Measurements from ENCODE around the gene KNCN. TPM values are rescaled to one million over a fixed set of nuclear protein-coding genes. Genes with fewer than 3 reads are reported as not detected.
A peak's percentile ranks its signal among the peaks of the same experiment; 100 is the strongest.

The KNCN gene
- total RNA-seq, 2 experiments from 2014 or later = not detected

DNA sequence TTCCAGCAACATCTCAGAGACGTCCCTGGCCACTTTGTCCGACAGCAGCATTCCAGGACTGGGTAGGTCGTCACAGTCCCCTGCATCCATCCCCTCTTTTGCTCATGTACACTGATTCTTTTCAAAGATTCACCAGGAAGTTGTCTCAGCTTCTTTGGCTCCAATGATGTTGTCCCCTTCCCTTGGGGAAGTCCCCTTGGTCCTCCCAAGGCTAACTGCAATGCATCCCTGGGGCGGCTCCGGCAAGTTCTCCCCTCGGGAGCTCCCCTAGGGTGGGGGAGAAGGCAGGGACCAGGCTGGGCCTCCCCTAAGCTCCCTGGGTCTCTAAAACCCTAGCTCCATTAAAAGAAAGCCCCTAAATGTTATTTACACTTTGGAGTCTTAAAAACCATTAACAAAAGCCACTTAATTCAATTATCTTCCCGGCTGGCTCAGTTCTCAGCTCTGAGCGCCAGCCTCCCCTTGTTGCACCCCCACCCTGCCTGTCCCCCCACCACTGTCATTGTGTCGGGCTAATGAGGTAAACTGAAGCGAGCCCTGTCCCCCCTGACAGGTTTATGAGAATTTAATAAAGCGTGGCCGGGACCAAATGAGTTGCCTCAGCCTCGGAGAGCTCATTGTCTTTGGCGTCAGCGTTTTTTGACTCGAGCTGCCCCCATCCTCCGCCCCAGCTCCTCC is 25.3 kb downstream of the KNCN start:
- no peak overlapping the region for H3K27ac Mint-ChIP-seq
- ChIA-PET CTCF (interaction anchor here (1.2 to 6.1 kb wide), 8 partner anchors 9 to 80 kb away, joined by 3 to 89 read pairs (median 4); no protein-coding TSS in a partner anchor), POLR2A (interaction anchor here (1.4 to 1.5 kb wide), 2 partner anchors 37 to 101 kb away, joined by 3 to 4 read pairs; partner anchors contain the start of gene DMBX1)
- H3K36me3 Mint-ChIP-seq (ENCODE audit: low read depth) = no peaks in the 10 kb centered on the region
- H3K9me3 Mint-ChIP-seq = no peaks in the 10 kb centered on the region
- peaks cover 56% of the 10 kb centered on the region for H3K4me1 Mint-ChIP-seq
- H3K4me3 Mint-ChIP-seq = no peak overlapping the region
- DNase-seq = no peak
- peaks cover 19% of the 10 kb centered on the region for H3K27me3 Mint-ChIP-seq

DNA sequence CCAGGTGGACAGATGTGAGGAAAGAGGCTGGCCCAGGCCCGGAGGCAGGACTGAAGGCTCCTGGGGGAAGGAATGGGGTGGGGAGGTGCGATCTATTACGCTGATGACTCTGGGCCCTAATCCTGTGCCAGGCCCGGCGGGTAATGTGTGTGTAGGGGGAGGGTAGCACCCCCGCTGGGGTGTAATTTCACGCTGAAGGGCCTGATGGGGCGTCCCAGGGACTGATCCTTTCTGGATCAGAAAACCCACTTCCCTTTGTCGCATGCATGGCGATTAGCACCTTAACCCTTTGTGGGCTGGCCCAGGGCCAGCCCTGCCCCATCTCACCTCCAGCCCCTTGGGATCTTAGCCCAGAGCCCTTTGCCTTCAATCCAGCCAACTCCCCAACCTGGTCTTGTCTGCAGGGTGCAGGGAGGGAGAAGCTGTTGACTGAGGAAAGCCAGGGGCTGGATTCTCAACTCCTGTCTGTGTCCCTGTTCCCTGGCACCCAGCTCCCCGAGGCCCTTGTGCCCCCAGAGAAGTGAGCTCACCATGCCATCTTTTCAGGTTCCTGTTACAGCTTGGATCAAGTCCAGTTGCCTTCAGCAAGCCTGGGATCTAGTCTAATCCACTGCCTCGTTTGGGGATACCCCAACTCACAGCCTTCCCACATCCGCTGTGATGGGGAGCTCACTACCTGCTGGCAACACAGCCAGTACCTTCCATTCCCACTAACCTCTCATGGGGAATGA is 26.0 kb downstream of the KNCN start:
- H3K36me3 Mint-ChIP-seq (ENCODE audit: low read depth) = no peaks in the 10 kb centered on the region
- peaks cover 18% of the 10 kb centered on the region for H3K27me3 Mint-ChIP-seq
- ChIA-PET POLR2A (interaction anchor here (1.4 to 1.5 kb wide), 2 partner anchors 36 to 100 kb away, joined by 3 to 4 read pairs; partner anchors contain the start of gene DMBX1), CTCF (interaction anchor here (1.2 to 6.1 kb wide), 6 partner anchors 18 to 80 kb away, joined by 3 to 89 read pairs (median 4); no protein-coding TSS in a partner anchor)
- DNase-seq = no peak
- no peak overlapping the region for H3K4me3 Mint-ChIP-seq
- H3K27ac Mint-ChIP-seq = no peak overlapping the region
- H3K9me3 Mint-ChIP-seq = no peaks in the 10 kb centered on the region
- peaks cover 56% of the 10 kb centered on the region for H3K4me1 Mint-ChIP-seq

DNA sequence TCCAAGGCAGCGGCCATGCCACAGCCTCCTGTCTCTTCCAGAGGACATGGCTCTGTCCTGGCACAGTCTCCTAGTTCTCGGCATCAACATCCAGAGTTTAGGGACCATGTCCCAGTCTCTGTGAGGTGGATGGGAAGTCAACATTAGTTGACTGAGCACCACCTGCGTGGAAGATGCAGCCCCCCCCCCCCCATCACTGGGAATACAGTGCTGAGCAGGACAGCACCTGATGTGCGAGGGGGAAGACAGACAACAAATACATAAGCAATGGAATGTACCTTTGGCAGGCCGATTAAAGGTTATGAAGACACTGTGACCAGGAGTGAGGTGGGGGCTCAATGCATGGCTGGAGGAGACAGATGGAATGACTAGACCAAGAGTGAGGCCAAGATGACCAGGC is 26.6 kb downstream of the KNCN start:
- H3K27me3 Mint-ChIP-seq = peaks cover 18% of the 10 kb centered on the region
- H3K36me3 Mint-ChIP-seq (ENCODE audit: low read depth) = no peaks in the 10 kb centered on the region
- no peaks in the 10 kb centered on the region for H3K9me3 Mint-ChIP-seq
- peaks cover 55% of the 10 kb centered on the region for H3K4me1 Mint-ChIP-seq
- no peak overlapping the region for H3K4me3 Mint-ChIP-seq
- POLR2A ChIA-PET = no interaction called here
- DNase-seq = no peak
- H3K27ac Mint-ChIP-seq = no peak overlapping the region
- CTCF ChIA-PET = interaction anchor here (1.5 to 5.4 kb wide), 4 partner anchors 9 to 46 kb away, joined by 3 to 87 read pairs (median 18); a partner anchor contains a TSS

DNA sequence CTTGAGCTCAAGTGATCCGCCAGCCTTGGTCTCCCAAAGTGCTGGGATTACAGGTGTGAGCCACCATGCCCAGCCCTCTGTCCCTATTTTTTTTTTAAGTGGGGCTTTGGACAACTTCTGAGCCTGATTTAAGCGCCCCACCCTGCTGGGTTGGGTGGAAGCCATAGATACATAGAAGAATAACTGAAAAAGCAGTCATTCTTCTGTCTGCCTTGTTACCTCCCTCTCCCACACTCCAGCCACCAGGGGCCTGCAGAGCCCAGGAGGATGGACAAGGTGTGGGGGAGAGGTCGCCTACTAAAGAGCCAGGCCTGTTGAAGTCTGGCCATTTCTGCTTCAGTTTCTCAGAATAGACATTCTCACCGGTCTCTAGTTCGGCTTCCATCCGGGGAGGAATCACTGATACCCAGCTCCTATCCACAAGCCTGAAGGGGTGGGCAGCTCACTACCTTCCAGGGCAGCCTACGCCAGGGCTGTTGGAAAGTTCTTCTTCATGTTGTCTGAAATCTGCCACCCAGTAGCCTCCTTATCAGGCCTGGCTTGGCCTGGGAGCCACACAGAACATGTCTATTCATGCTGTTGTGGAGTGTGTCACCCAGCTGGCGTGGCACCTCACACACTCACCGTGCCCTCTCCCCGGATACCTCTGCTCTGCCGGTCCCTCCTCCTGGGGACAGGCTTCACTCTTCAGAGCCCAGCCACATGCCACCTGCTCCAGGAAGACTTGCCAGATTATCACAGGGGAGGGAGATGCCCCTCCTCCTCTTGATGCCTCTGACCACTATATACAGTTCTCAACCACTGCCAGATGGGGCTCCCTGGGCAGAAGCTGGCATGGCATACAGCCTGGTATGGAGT is 27.7 kb downstream of the KNCN start:
- Mint-ChIP-seq H3K4me3 (no peak overlapping the region), H3K27me3 (peaks cover 14% of the 10 kb centered on the region), H3K36me3 (ENCODE audit: low read depth) (no peaks in the 10 kb centered on the region), H3K4me1 (peaks cover 45% of the 10 kb centered on the region), H3K9me3 (no peaks in the 10 kb centered on the region), H3K27ac (no peak overlapping the region)
- DNase-seq = no peak
- POLR2A ChIA-PET = no interaction called here
- CTCF ChIA-PET = interaction anchor here (0.8 to 3.7 kb wide), 3 partner anchors 10 to 82 kb away, joined by 3 to 31 read pairs (median 3); a partner anchor contains a TSS

DNA sequence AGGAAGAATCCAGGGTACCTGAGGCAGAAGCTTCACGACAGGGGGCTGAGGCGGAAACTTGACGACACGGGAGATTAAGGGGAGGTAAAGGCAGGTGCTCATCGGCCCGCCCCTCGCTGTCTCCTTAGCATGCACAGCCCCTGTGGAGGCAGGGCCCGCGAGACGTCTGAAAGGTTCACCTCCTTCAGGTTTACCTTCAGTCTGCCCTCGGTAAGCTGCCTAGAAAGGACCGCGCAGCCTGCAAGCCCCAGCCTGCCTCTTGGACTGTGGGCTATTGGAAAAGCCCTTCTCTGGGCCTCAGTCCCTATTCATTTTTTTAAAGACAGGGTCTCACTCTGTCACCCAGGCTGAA is 28.5 kb downstream of the KNCN start:
- H3K4me1 Mint-ChIP-seq = peaks cover 38% of the 10 kb centered on the region
- ChIA-PET CTCF (interaction anchor here (0.8 to 3.7 kb wide), 6 partner anchors 10 to 196 kb away, joined by 3 to 31 read pairs (median 4); partner anchors contain the start of gene EFCAB14), POLR2A (interaction anchor here (1.2 kb wide), 2 partner anchors 10 to 43 kb away, joined by 3 read pairs; no protein-coding TSS in a partner anchor)
- peak overlapping the region; percentile 32 for H3K4me3 Mint-ChIP-seq
- no peak for DNase-seq
- H3K27me3 Mint-ChIP-seq = peaks cover 18% of the 10 kb centered on the region
- no peaks in the 10 kb centered on the region for H3K36me3 Mint-ChIP-seq (ENCODE audit: low read depth)
- H3K9me3 Mint-ChIP-seq = no peaks in the 10 kb centered on the region
- H3K27ac Mint-ChIP-seq = peak overlapping the region; percentile 65

DNA sequence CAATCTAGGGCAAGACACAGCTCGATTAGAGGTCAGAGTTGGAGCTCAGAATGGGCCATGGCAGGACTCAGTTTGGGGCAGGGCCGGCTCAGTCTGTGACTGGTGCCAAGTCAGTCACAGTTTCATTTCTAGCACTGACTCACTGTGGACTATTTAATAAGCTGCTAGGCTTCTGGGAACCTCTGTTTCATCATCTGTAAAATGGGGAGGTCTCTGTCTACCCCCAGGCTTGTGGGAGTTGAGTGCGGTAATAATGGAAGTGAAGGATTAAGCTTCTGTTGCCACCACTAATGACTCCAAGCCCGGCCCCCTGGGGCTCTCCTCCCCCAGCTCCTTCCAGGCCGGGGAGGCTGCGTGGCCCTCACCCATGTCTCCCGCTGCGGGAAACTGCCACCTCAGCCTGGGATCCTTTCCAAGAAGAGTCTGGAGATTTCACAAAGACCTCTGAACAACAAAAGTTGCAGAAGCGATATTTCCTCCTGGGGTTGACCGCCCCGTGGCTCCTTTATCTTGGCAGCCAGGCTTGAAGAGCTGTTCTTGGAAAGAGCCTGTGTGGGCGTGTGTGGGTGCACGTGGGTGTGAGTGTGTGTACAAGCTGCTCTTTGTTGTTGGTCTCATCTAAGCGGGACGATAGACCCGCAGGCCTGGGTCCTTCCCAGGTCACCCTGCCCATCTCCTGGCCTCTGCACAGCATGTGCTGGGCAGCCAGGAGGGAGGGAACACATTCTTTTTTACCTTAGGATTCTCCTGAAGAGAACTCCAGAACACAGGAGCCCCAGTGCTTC is 29.1 kb downstream of the KNCN start:
- Mint-ChIP-seq H3K27me3 (peaks cover 18% of the 10 kb centered on the region), H3K4me3 (peak overlapping the region; percentile 32), H3K27ac (peak overlapping the region; percentile 65), H3K4me1 (peaks cover 34% of the 10 kb centered on the region), H3K9me3 (no peaks in the 10 kb centered on the region), H3K36me3 (ENCODE audit: low read depth) (no peaks in the 10 kb centered on the region)
- ChIA-PET POLR2A (interaction anchor here (0.9 to 1.2 kb wide), 3 partner anchors 11 to 45 kb away, joined by 3 read pairs; no protein-coding TSS in a partner anchor), CTCF (interaction anchor here (0.8 to 3.7 kb wide), 10 partner anchors 9 to 197 kb away, joined by 3 to 31 read pairs (median 4); partner anchors contain the start of gene EFCAB14)
- peak; percentile 45 for DNase-seq

DNA sequence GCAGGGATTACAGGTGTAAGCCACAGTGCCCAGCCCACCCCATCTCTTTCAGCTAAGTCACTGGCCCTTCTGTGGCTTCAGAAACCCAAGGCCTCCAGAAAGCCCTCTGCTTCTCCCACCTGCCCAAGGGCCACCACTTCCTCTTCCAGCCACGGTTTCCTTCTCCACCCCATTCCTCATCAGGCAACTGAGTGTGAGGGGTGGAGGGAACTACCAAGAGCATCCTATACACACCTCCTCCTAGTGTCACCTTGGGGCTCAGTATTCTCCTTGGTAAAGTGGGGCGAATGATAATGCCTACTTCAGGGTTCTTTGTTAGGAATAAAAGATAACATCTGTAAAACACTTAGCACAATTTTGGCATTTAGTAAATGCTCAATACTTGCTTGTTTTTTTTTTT is 30.0 kb downstream of the KNCN start:
- Mint-ChIP-seq H3K4me3 (no peak overlapping the region), H3K27ac (peak overlapping the region; percentile 18), H3K27me3 (peaks cover 24% of the 10 kb centered on the region), H3K4me1 (peaks cover 34% of the 10 kb centered on the region), H3K36me3 (ENCODE audit: low read depth) (no peaks in the 10 kb centered on the region), H3K9me3 (no peaks in the 10 kb centered on the region)
- ChIA-PET CTCF (interaction anchor here (0.6 to 3.7 kb wide), 10 partner anchors 8 to 198 kb away, joined by 3 to 31 read pairs (median 4); partner anchors contain the start of gene EFCAB14), POLR2A (interaction anchor here (1.0 kb wide), 1 partner anchor 10 kb away, joined by 4 read pairs; no protein-coding TSS in a partner anchor)
- DNase-seq = no peak

DNA sequence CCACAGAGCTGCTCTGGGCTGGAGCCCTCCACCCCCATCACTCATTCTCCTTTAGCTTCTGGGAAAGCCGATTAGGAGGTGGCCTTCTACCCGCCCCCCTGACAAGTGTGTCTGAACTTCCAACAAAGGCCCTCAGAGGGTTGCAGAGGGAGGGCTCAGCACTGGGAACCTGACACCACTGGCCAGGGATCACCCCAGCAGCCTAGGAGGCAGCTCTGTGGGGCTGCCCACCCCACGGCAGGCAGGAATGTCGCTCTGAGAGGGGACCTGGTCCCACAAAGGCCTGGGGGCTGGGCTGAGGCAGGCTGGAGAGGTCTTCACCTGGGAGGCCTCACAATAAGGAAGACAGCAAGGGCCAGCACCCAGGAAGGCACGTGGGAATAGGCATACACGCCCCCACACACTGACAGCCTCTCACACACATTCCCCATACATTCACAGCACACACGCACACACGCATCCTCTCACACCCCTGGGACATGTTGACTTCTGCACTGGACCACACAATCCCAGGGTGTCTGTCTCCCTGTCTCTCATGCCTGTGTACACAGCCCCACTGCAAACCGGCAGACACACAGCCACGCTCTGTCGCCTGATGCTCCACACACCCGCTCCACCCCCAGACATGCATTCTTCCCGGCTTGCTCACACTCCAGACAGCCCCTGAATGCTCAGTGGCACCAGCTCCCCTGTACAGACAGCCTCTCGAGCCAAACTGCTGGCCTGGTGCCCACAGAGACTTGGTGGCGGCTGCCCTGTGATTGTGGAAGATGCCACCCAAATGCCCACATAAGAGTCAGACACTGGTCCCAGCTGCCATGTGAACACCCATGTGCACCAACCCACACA is 31.2 kb downstream of the KNCN start:
- H3K4me3 Mint-ChIP-seq = no peak overlapping the region
- H3K36me3 Mint-ChIP-seq (ENCODE audit: low read depth) = no peaks in the 10 kb centered on the region
- no peak overlapping the region for H3K27ac Mint-ChIP-seq
- H3K9me3 Mint-ChIP-seq = no peaks in the 10 kb centered on the region
- peaks cover 36% of the 10 kb centered on the region for H3K4me1 Mint-ChIP-seq
- ChIA-PET POLR2A (interaction anchor here (0.6 kb wide), 1 partner anchor 39 kb away, joined by 3 read pairs; no protein-coding TSS in a partner anchor), CTCF (interaction anchor here (0.8 to 1.6 kb wide), 3 partner anchors 8 to 73 kb away, joined by 3 to 4 read pairs (median 3); no protein-coding TSS in a partner anchor)
- DNase-seq = no peak
- peaks cover 33% of the 10 kb centered on the region for H3K27me3 Mint-ChIP-seq

DNA sequence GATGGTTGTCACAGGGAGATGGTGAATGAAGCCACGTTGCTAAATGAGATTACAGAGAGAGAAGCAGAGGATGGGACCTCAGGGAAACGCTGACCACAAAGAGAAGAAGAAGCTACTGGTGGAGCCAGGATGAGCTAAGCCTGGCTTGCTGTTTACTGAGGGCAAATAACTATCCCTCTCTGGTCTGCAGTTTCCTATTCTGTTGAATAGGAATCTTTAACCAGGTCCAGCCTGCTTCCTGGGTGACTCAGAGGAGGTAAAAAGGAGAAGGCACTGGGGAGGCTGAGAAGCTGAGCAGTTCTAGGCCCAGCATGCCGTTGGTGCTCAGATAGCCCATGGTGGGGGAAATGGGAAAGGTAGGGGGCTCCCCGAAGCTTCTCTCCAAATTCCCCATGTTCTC is 32.2 kb downstream of the KNCN start:
- ChIA-PET CTCF (interaction anchor here (0.7 to 2.0 kb wide), 5 partner anchors 9 to 72 kb away, joined by 3 to 5 read pairs (median 3); no protein-coding TSS in a partner anchor), POLR2A (no interaction called here)
- Mint-ChIP-seq H3K4me3 (no peak overlapping the region), H3K36me3 (ENCODE audit: low read depth) (no peaks in the 10 kb centered on the region), H3K27me3 (peaks cover 38% of the 10 kb centered on the region), H3K27ac (no peak overlapping the region), H3K4me1 (peaks cover 33% of the 10 kb centered on the region), H3K9me3 (no peaks in the 10 kb centered on the region)
- DNase-seq = no peak

DNA sequence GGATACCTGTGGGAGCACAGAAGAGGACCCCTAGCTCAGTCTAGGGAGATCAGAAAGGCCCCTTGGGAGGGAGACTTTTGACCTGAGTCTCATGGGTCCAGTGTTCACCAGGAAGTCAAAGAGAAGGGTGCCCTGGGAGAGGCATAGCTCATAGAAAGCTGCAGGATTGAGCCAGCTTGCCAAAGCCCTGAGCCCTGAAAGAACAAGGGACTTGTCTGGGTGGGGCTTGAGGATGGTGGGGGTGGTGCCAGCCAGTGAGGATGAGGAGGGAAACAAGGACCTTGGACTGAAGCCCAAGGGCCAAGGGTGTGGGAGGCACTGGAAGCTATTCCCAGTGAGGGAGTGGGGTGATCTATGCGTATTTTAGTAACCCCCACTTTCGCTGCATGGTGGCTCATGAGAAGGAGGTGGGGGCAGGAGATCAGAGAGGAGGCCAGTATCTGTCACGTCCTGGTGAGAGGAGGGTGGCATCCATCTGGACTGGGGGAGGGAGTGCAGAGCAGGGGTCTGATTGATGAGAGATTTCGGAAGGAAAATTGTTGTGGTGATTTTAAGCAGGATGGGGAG is 33.4 kb downstream of the KNCN start:
- no peak for DNase-seq
- Mint-ChIP-seq H3K4me3 (no peak overlapping the region), H3K36me3 (ENCODE audit: low read depth) (no peaks in the 10 kb centered on the region), H3K9me3 (no peaks in the 10 kb centered on the region), H3K27ac (no peak overlapping the region), H3K27me3 (peaks cover 43% of the 10 kb centered on the region), H3K4me1 (peaks cover 28% of the 10 kb centered on the region)
- ChIA-PET POLR2A (no interaction called here), CTCF (interaction anchor here (1.2 to 2.0 kb wide), 2 partner anchors 10 to 40 kb away, joined by 4 to 5 read pairs; no protein-coding TSS in a partner anchor)
